Temporal lobe (tissue), 1 donor: Measurements from ENCODE around the gene AQP5. TPM values are rescaled to one million over a fixed set of nuclear protein-coding genes. Genes with fewer than 3 reads are reported as not detected.

Experiments
- total RNA-seq: library from RNA; depleted of rRNA; stranded (reverse); fragments of >200 nt; gene quantifications from one replicate; pipeline ENCODE4 v1.2.3, GENCODE V29; 2014

The AQP5 gene
- total RNA-seq, 1 donor from 2014 or later: 0.74 TPM

Other genes starting within 250 kb of the AQP5 start
- gene TMBIM6, start 220.3 kb upstream of the AQP5 start, total RNA-seq: 180 TPM
- 9.3 TPM for gene NCKAP5L, start 133.5 kb upstream of the AQP5 start, total RNA-seq
- 4.7 TPM for gene BCDIN3D, start 118.8 kb upstream of the AQP5 start, total RNA-seq
- gene FAIM2, start 58.0 kb upstream of the AQP5 start, total RNA-seq: 24.6 TPM
- gene AQP2, start 11.1 kb upstream of the AQP5 start, total RNA-seq: not detected
- gene AQP6, start 11.1 kb downstream of the AQP5 start, total RNA-seq: 0.25 TPM
- 15.0 TPM for gene RACGAP1, start 63.6 kb downstream of the AQP5 start, total RNA-seq
- gene ASIC1, start 95.7 kb downstream of the AQP5 start, total RNA-seq: 24.6 TPM
- gene SMARCD1, start 123.5 kb downstream of the AQP5 start, total RNA-seq: 55.3 TPM
- gene GPD1, start 142.1 kb downstream of the AQP5 start, total RNA-seq: 15.2 TPM
- gene COX14, start 150.4 kb downstream of the AQP5 start, total RNA-seq: 9.8 TPM
- 74.3 TPM for gene CERS5, start 205.5 kb downstream of the AQP5 start, total RNA-seq